HEK293 (cell line): Measurements from ENCODE around the gene HAO2.

Experiments used
- PATZ1 ChIP-seq: fragments of 450-650 bp; formaldehyde crosslinking; IDR thresholded peaks from 2 replicates; pipeline ENCODE4 v1.5.1; 2016; ENCODE audit warnings: missing biosample characterization, missing genetic modification characterization
- REST ChIP-seq: fragments of 450-650 bp; formaldehyde crosslinking; IDR thresholded peaks from 2 replicates; pipeline ENCODE4 v1.5.1; 2016; ENCODE audit warnings: missing biosample characterization, missing genetic modification characterization
- ZBTB10 ChIP-seq: fragments of 450-650 bp; formaldehyde crosslinking; IDR thresholded peaks from 2 replicates; pipeline ENCODE4 v1.5.1; 2016; ENCODE audit warnings: missing biosample characterization, missing genetic modification characterization
- ZNF791 ChIP-seq: fragments of 450-650 bp; formaldehyde crosslinking; IDR thresholded peaks from 2 replicates; pipeline ENCODE4 v1.5.1; 2016; ENCODE audit warnings: missing biosample characterization, missing genetic modification characterization

GRCh38 chr1:119320100-119320499 lies 48.5 kb upstream of the HAO2 start:
- TF ChIP-seq REST (tag by site-specific recombination) (no peak), ZBTB10 (no peak), PATZ1 (tag by site-specific recombination) (no peak), ZNF791 (tag by site-specific recombination) (no peak)
